ENCODE measurements around the gene KLHL22.
A peak's percentile ranks its signal among the peaks of the same experiment; 100 is the strongest.
"Not testable (repeated sequence)": the region's sequence is repeated elsewhere in the genome, so short reads cannot be mapped to it uniquely, and the experiment has no call there.

KLHL22 gene

DNA sequence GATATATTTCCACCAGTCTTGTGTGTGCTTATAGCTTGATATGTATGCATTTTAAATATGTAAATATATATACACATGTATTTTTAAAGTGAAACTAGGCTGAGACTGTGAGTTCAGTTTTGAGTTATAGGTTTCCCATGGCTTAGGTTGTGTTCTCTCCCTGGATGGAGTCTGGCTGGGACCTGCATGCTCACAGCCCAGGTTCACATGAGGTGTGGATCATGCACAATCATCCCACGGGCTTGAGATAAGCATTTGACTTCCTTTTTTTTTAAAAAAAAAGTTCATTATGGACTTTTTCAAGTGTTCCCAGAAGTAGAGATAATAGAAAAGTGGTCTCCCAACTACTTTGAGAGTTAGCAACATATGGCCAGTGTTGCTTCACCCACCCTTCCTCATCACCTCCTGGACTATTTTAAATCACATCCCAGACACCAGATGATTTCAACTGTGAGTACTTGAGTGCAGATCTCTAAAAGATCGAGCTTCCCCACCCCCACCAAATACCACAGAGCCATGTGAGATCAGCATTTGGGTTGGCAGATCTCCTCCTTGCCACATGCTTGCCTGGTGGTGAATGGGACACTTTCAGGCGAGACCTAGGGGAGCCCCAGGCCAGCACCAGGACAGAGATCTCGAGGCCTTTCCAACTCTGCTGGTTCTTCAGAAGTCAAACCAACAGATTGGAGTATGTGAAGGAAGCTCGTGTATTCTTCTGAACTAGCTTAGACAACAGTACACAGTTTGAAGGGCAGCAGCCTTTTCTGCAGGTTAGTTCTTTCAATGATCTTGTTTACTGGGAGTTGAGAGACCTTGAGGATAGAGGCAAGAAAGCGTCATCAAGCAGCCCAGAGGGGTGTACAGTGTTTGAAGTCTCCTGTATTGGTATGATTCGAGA, 27.7 kb upstream of the KLHL22 start:
- no peak for DNase-seq (ENCODE audit: low read depth)

- DNase-seq (ENCODE audit: low read depth): no peak
Observed at GRCh38 chr22:20522134-20523004, 26.8 kb upstream of the KLHL22 start.

GRCh38 chr22:20520093-20520511, 24.5 kb upstream of the KLHL22 start:
- DNase-seq (ENCODE audit: low read depth): peak; percentile 95

- DNase-seq (ENCODE audit: low read depth): peak; percentile 44
Observed at GRCh38 chr22:20519558-20519957, 24.0 kb upstream of the KLHL22 start.

DNA sequence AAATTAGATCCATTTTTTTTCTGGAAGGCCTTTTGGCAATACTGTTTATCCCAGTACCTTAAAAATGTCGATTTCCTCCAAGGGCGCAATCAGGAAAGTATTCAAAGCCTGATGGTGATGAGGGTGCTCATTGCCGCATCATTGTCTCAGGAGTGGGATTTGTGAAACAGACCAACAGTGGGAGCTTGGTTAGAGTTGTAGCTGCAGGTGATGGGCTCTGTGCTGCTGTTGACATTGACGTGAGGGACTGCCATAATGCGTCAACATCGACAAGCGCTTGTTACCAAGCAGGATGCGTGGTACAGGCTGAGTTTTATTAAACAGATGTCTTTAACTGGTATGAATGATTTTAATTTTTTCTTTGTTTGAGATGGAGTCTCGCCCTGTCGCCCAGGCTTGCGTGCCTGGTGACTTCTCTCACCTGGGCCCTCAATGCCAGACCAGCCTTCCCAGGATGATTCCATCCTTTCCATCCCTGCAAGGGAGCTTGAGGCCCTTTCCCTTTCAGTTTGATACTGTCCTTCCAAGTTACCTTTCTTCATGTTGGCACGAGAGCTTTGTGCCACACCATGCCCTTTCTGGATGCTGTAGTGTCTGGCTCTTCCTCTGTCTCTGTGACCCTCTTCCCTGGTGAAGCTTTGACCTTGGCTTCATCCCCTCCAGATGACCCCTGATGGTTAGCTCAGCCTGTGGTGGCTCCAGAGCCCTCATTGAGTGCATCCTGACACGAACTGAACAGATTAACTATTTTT, 22.4 kb upstream of the KLHL22 start:
- no peak for DNase-seq (ENCODE audit: low read depth)

GRCh38 chr22:20517422-20517821, 21.8 kb upstream of the KLHL22 start:
- DNase-seq (ENCODE audit: low read depth): no peak

DNA sequence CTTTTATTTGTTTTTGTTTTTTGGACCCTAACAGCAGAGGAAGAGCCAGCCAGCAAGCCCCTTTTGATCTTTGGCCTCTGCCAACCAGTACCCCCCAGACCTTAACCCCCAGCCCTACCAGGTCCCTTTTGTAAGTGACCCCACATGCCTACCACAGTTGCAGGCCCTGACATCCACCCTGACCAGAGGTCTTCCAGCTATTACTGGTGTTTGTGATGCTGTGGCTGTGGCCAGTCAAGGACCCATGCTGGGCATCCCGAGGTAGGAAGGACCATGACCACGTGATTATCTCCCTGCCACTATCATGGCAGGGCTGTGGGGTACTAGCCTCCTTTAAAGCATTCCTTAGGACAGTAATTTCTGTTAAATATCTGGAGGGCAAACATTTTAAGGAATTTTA, 20.8 kb upstream of the KLHL22 start:
- no peak for DNase-seq (ENCODE audit: low read depth)

- peak; percentile 95 for DNase-seq (ENCODE audit: low read depth)
Observed at GRCh38 chr22:20514658-20515406, 19.2 kb upstream of the KLHL22 start.

DNA sequence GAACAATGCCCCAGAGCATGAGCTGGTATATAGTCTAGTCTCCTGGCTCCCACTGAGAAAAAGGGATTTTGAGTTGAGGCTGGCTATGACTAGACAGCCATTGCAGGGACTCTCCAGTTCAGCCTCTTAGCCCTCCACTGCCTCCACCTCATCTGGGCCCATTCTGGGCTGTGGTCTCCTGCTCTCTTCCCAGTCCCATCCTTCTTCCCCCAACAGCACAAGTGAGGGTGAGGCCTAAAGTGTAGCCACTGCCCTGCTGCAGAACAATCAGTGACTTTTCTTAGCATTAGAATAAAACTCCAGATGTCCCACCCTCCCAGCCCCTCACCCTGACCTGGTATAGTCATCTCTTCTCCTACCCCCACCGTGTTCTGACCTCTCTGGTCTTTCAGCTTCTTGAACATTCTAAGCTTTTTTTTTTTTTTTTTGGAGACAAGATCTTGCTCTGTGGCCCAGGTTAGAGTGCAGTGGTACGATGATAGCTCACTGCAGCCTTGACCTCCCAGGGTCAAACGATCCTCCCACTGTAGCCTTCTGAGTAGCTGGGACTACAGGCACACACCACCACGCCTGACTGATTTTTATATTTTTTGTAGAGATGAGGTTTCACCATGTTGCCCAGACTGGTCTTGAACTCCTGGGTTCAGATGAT, 16.1 kb upstream of the KLHL22 start:
- DNase-seq (ENCODE audit: low read depth): no peak

- peak; percentile 33 for DNase-seq (ENCODE audit: low read depth)
Observed at GRCh38 chr22:20510811-20511577, 15.4 kb upstream of the KLHL22 start.

DNA sequence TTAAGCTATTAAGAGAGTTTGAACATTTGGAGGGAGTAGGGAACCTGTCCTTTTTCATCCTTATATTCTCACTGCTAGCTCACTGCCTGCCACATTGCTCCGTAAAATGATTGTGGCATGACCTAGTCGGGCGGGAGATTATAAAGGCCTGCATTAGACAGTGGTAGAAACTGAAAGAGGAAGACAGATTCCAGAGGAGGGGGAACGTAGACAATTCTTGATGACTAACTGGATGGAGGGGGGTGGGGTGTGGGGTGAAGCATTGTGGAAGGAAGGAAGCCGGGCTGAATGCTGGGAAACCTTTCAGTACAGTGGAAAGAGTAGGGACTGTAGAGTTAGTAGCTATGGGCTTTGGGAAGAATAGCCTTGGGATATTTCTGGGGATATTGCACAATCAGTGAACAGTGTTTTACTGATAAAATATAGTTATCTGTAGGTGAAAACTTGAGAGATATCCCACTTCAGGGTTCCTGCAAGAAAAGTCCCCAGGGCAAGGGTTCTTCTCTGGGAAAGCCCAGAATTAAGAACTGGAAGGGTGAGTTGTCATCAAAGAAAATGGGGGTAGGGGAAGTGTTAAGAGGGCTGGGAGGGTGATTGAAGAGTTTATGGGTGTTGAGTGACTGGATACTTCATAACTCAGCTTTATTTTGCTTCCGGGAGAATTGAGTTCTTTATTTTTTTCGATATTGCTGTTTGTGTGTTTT, 13.9 kb upstream of the KLHL22 start:
- DNase-seq (ENCODE audit: low read depth): peak; percentile 96

GRCh38 chr22:20508815-20509271, 13.2 kb upstream of the KLHL22 start:
- peak; percentile 48 for DNase-seq (ENCODE audit: low read depth)

DNA sequence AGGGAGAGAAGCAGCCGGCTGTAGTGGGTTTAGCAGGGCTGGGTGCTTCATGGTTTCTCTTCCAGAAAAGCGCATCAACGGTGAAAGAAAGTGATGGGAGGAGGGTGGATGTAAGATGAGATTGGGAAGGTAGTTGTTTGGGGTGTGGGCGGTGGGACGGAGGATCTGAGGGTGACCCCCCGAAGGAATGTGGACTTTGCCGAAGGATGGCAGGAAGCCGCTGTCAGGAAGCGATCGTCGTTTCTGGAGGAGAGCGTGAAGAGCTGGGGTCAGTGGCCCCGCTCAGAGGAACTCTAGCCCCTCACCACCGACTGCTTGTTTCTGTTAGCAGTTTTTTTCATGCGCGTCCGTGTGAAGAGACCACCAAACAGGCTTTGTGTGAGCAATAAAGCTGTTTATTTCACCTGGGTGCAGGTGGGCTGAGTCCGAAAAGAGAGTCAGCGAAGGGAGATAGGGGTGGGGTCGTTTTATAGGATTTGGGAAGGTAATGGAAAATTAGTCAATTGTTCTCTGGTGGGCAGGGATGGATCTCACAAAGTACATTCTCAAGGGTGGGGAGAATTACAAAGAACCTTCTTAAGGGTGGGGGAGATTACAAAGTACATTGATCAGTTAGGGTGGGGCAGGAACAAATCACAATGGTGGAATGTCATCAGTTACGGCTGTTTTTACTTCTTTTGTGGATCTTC, 12.6 kb upstream of the KLHL22 start:
- DNase-seq (ENCODE audit: low read depth): not testable (repeated sequence)

DNA sequence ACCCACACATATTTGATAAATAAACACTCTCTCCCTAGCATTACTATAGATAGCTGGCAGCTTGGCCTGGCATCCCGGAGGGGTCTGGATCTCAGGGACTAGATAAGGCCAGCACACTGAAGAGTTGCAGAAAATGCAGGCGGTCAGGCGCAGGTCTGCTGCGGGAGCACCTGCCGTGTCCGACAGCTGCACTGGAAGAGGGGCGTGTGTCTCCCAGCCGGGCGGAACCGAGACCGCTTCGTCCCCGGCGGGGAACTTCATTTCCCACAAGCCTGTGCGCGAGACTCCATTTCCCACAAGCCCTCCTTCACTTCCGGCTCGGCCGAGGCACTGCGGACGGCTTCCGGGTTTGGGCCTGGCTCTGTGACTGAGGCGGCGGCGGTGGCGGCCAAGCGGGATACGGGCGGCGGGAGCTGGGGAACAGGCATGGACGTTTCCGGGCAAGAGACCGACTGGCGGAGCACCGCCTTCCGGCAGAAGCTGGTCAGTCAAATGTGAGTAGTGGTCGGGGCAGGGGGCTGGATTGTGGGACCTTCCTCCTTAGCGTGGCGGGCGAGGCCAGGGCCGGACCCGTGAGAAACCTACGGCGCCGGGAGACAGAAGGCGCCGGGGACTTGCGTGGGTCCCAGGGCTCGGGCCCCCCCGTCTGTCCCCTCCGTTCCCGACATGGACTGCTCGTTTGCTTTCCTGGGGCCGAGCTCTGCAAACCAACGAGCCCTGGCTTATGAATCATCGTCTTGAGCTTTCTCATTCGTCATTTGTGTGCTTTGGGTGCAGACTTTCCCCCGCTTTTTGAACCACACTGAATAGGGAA, 11.9 kb upstream of the KLHL22 start, which contains the start of gene MED15:
Gene MED15, plus strand, starts transcription at position 358 of the 814 bp plus-strand sequence. Its CDS starts 69 bp downstream, at position 427.
- DNase-seq (ENCODE audit: low read depth): peak; percentile 96

GRCh38 chr22:20506543-20507252, 11.1 kb upstream of the KLHL22 start:
- no peak for DNase-seq (ENCODE audit: low read depth)

DNA sequence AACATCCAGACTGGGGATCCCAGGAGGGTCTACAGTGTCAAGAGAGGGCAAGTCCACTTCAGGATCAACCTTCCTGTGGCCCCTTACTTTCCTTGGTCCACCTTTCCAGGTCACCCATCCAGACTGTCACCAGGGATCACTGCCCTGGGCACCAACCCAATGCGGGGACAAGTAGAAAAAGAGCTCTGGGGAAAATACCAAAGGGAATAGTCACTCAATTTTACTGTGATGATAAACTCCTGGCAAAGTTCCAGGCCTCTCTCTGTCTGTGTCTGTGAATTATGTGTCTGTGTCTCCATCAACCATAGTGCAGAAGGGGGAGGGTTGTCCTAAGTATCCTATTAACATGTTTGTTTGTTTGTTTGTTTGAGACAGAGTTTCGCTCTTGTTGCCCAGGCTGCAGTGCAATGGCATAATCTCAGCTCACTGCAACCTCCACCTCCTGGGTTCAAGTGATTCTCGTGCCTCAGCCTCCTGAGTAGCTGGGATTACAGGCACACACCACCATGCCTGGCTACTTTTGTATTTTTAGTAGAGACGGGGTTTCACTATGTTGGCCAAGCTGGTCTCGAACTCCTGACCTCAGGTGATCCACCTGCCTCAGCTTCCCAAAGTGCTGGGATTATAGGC, 8.8 kb upstream of the KLHL22 start:
- peak; percentile 91 for DNase-seq (ENCODE audit: low read depth)

DNA sequence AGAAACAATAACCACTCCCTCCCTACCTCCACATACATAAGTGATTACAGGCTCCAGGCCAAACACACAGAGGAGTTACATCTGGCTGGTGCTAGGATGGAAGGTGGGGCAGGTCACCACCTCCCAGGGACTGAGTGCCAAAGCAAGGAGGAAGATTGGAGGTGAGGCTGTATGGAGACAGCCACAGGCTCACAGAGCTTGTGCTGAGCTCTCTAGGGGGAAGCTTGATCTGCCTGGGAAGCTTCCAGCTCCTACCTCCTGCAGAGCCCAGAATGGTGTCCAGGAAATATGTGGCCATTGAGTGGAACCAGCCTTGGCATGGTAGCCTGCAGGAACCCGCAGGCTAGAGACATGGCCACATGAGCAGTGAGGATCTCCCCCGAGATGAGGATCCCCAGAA, 8.2 kb upstream of the KLHL22 start:
- peak; percentile 35 for DNase-seq (ENCODE audit: low read depth)
